Muscle of leg (tissue), 11 donors: ENCODE results near the gene TRABD. TPM values are rescaled to one million over a fixed set of nuclear protein-coding genes. Genes with fewer than 3 reads are reported as not detected.
"Not testable (repeated sequence)": the region's sequence is repeated elsewhere in the genome, so short reads cannot be mapped to it uniquely, and the experiment has no call there.

Experiments used
- DNase-seq: peaks from one replicate; pipeline ENCODE4 v3.0.0; 2013
- H3K27ac ChIP-seq: one replicate; pipeline ENCODE4 v1.5.1; 2013; ENCODE audit warnings: mild to moderate bottlenecking, low read length, control low read depth
- H3K27me3 ChIP-seq: one replicate; pipeline ENCODE4 v1.6.1; 2013; ENCODE audit warnings: low read length; ENCODE audit not compliant: control insufficient read depth, insufficient read depth
- H3K36me3 ChIP-seq: one replicate; pipeline ENCODE4 v1.6.1; 2013; ENCODE audit warnings: low read length; ENCODE audit not compliant: control insufficient read depth, insufficient read depth
- H3K4me1 ChIP-seq: one replicate; pipeline ENCODE4 v1.6.1; 2013; ENCODE audit warnings: low read length; ENCODE audit not compliant: control insufficient read depth, insufficient read depth
- H3K4me3 ChIP-seq: one replicate; pipeline ENCODE4 v1.5.1; 2013; ENCODE audit warnings: low read length, control low read depth
- H3K9me3 ChIP-seq: replicated peaks from 2 replicates; pipeline ENCODE4 v1.6.1; 2013; ENCODE audit warnings: low read depth, low read length; ENCODE audit not compliant: control insufficient read depth
- WGBS: methylation state at CpG from one replicate; pipeline ENCODE4 v1.1.5; 2013; ENCODE audit warnings: missing lambda C conversion rate; ENCODE audit not compliant: insufficient coverage; 5-methylcytosine and 5-hydroxymethylcytosine counted together
- polyA plus RNA-seq, 8 donors: library from polyadenylated mRNA; unstranded; fragments of 120-200 nt; gene quantifications; one replicate each; pipeline versions ENCODE4 v1.2.1 to v1.2.3, GENCODE V29; 2013; ENCODE audit warnings: inconsistent platforms in 1 of 8, low replicate concordance in 1 of 8; ENCODE audit not compliant: insufficient read length in 8 of 8, insufficient read depth in 1 of 8
- total RNA-seq: library from RNA; stranded (reverse); fragments of 120-200 nt; gene quantifications from one replicate; pipeline ENCODE4 v1.2.4, GENCODE V29; 2013

Gene TRABD
- total and polyA plus RNA-seq, 9 donors, result 10.5 to 28.5 (median 19.0) TPM

DNA sequence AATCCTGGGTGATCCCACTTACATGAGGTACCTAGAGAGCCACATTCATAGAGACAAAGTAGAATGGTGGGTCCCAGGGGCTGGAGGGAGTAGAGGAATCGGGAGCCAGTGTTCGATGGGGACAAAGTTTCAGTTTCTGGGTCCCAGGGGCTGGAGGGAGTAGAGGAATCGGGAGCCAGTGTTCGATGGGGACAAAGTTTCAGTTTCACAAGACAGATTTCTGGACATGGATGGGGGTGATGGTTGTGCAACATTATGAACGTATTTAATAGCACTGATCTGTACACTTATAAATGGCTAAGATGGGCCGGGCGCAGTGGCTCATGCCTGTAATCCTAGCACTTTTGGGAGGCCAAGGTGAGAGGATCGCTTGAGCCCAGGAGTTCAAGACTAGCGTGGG, 19.3 kb downstream of the TRABD start:
- not testable (repeated sequence) for H3K27me3 ChIP-seq, H3K9me3 ChIP-seq, H3K27ac ChIP-seq, H3K4me3 ChIP-seq, DNase-seq
- WGBS, result 92% methylated on average over 8 of the region's 9 CpGs
- H3K36me3 ChIP-seq, result peaks cover 60% of the 10 kb centered on the region
- H3K4me1 ChIP-seq, result peaks cover 36% of the 10 kb centered on the region

GRCh38 chr22:50205781-50206569, 20.3 kb downstream of the TRABD start:
- H3K27ac ChIP-seq, result no peak overlapping the region
- 88% methylated on average over 45 of the region's 45 CpGs for WGBS
- H3K36me3 ChIP-seq, result peaks cover 69% of the 10 kb centered on the region
- no peaks in the 10 kb centered on the region for H3K9me3 ChIP-seq
- no peak for DNase-seq
- no peak overlapping the region for H3K4me3 ChIP-seq
- peaks cover 33% of the 10 kb centered on the region for H3K4me1 ChIP-seq
- no peaks in the 10 kb centered on the region for H3K27me3 ChIP-seq

DNA sequence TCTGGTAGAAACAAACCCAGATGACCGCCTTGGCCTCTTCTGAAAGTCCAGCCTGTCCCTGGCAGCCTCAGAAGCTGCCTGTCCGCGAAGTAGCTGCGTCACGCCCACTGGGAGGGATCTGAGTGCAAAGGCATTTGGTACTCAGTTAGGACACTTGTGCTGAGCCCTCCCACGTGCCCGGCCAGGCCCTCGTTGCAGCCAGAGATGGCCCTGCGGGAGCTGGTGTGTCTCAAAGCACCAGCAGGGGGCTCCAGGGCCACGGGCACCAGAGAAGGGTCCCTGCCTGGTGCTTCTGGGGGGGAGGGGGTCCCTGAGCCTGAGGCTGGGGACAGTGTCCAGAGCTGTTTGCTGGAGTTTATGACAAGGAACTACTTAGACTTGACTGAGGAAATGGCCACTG, 20.9 kb downstream of the TRABD start:
- no peak for DNase-seq
- Histone ChIP-seq H3K4me1 (peaks cover 33% of the 10 kb centered on the region), H3K4me3 (no peak overlapping the region), H3K27ac (no peak overlapping the region), H3K9me3 (no peaks in the 10 kb centered on the region), H3K27me3 (no peaks in the 10 kb centered on the region), H3K36me3 (peaks cover 72% of the 10 kb centered on the region)
- WGBS, result 36% methylated on average over 10 of the region's 10 CpGs

- H3K27me3 ChIP-seq, result no peaks in the 10 kb centered on the region
- peaks cover 25% of the 10 kb centered on the region for H3K4me1 ChIP-seq
- peak overlapping the region; percentile 13 for H3K27ac ChIP-seq
- WGBS, result 66% methylated on average over 14 of the region's 23 CpGs
- no peaks in the 10 kb centered on the region for H3K9me3 ChIP-seq
- no peak overlapping the region for H3K4me3 ChIP-seq
- DNase-seq, result no peak
- peaks cover 81% of the 10 kb centered on the region for H3K36me3 ChIP-seq
Observed at GRCh38 chr22:50207383-50208140, 21.8 kb downstream of the TRABD start.

DNA sequence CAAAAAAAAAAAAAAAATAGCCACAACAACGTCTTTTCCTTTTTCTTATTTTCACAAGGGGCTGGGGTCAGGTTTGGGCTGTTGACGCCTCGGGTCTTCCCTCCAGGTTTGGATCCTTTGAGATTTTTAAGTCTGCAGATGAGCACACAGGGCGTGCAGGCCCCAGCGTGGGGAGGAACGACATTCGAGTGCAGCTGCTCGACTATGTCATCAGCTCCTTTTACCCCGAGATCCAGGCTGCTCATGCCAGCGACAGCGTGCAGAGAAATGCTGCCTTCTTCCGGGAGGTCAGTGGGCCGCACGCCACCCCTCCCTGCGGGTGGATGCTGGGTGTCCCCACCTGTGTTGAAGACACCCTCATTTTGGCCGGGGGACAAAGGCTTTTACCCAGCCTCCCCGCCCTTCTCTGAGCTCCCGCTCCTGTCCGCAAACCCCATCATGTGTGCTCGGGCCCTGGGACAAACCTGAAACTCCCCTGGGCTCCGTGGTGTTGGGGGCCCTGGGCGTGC, 22.8 kb downstream of the TRABD start:
- Histone ChIP-seq H3K27ac (peak overlapping the region; percentile 3), H3K9me3 (no peaks in the 10 kb centered on the region), H3K27me3 (no peaks in the 10 kb centered on the region), H3K36me3 (peaks cover 84% of the 10 kb centered on the region), H3K4me3 (no peak overlapping the region), H3K4me1 (peaks cover 25% of the 10 kb centered on the region)
- WGBS, result 65% methylated on average over 16 of the region's 22 CpGs
- DNase-seq, result no peak

DNA sequence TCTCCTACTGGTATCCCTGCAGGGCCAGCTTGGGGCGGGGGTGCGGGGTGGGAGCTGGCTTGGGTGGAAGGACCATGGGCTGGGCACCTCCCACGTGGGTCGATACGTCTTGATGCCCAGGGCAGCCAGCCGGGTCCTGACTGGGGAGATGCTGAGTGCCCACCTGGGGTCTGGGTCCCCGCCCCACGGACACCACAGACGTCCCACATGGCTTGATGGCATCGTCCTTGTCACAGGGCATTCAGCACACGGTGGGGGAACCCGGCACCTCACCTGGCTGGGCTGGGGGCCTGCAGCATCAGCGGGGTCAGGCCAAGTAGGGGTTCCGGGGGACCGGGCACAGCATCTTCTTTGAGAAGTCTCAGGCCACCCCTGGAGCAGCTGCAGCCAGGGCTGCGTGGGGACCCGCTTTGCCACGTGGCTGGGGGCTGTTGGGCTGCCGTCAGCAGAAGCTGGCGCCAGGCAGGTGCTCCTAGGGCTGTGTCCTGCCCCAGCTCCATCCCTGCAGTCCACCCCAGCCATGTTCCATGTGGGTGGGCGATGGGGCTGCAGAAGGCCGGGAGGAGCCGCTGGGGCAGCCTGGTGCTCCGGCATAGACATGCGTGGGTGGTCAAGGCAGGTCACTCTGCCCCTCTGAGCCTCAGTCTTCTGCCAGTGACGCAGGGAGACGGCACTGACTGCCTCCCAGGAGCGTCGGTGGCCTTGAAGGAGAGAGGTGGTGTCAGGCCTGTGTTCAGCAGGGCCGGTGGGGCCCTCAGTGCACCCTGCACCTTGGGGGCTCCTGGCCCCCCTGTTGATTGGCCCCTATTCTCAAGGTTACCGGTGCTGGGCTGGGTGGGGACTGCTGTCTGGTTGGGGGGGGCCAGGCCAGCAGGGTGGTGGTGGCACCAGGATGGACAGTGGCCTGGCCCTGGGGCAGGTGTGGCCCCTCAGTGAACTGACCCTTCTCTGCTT, 23.5 kb downstream of the TRABD start:
- no peaks in the 10 kb centered on the region for H3K27me3 ChIP-seq
- peak overlapping the region; percentile 3 for H3K27ac ChIP-seq
- DNase-seq, result no peak
- no peaks in the 10 kb centered on the region for H3K9me3 ChIP-seq
- 81% methylated on average over 26 of the region's 31 CpGs for WGBS
- no peak overlapping the region for H3K4me3 ChIP-seq
- peaks cover 80% of the 10 kb centered on the region for H3K36me3 ChIP-seq
- peaks cover 25% of the 10 kb centered on the region for H3K4me1 ChIP-seq

GRCh38 chr22:50209893-50210292, 24.2 kb downstream of the TRABD start:
- peak; percentile 80 for DNase-seq

GRCh38 chr22:50210378-50211139, 24.8 kb downstream of the TRABD start:
- no peak overlapping the region for H3K27ac ChIP-seq
- no peaks in the 10 kb centered on the region for H3K9me3 ChIP-seq
- H3K36me3 ChIP-seq, result peaks cover 85% of the 10 kb centered on the region
- peaks cover 25% of the 10 kb centered on the region for H3K4me1 ChIP-seq
- no peak for DNase-seq
- no peaks in the 10 kb centered on the region for H3K27me3 ChIP-seq
- no peak overlapping the region for H3K4me3 ChIP-seq
- WGBS, result 92% methylated on average over 28 of the region's 32 CpGs

More at GRCh38 chr22:50209893-50210292, 24.2 kb downstream of the TRABD start:
- H3K4me1 ChIP-seq, result peaks cover 25% of the 10 kb centered on the region
- no peaks in the 10 kb centered on the region for H3K9me3 ChIP-seq
- H3K27me3 ChIP-seq, result no peaks in the 10 kb centered on the region
- peaks cover 81% of the 10 kb centered on the region for H3K36me3 ChIP-seq
- H3K4me3 ChIP-seq, result no peak overlapping the region
- no peak overlapping the region for H3K27ac ChIP-seq
- WGBS, result 60% methylated on average over 20 of the region's 20 CpGs

DNA sequence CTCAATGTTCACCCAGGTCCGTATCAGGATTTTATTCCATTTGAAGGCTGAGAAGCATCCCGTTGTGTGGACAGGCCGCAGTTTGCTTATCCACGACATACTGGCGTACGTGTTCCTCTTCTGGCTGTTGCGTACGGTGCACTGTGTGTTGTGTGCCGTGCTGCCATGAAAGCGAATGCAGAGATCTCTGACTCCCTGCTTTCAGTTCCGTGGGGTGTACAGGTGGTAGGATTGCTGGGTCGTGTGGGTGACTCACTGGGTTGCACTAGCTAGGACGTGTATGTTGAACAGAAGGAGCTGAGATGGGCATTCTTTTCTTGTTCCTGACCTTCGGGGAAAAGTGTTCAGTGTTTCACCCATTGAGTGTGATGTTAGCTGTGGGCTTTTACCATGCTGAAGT, 25.4 kb downstream of the TRABD start:
- Histone ChIP-seq H3K27ac (no peak overlapping the region), H3K27me3 (no peaks in the 10 kb centered on the region), H3K4me3 (no peak overlapping the region), H3K9me3 (no peaks in the 10 kb centered on the region), H3K4me1 (peaks cover 30% of the 10 kb centered on the region), H3K36me3 (peaks cover 85% of the 10 kb centered on the region)
- DNase-seq, result no peak
- WGBS, result 96% methylated on average over 12 of the region's 14 CpGs
